ENCODE data around the gene GLDN.

The GLDN gene

GRCh38 chr15:51322621-51323296 is 18.7 kb upstream of the GLDN start:
- DNase-seq (ENCODE audit: low spot score), result no peak

- no peak for DNase-seq (ENCODE audit: low spot score)
Measured at GRCh38 chr15:51323749-51324148, 17.7 kb upstream of the GLDN start.

- DNase-seq (ENCODE audit: low spot score), result no peak
Measured at GRCh38 chr15:51325167-51325566, 16.3 kb upstream of the GLDN start.

- DNase-seq (ENCODE audit: low spot score), result no peak
Measured at GRCh38 chr15:51327081-51327480, 14.4 kb upstream of the GLDN start.

GRCh38 chr15:51328926-51329325 is 12.5 kb upstream of the GLDN start:
- DNase-seq (ENCODE audit: low spot score), result no peak

GRCh38 chr15:51331141-51331540 is 10.3 kb upstream of the GLDN start:
- DNase-seq (ENCODE audit: low spot score), result no peak

GRCh38 chr15:51332206-51333147 is 9.0 kb upstream of the GLDN start:
- DNase-seq (ENCODE audit: low spot score), result no peak

GRCh38 chr15:51333571-51333970 is 7.9 kb upstream of the GLDN start:
- no peak for DNase-seq (ENCODE audit: low spot score)

- no peak for DNase-seq (ENCODE audit: low spot score)
Measured at GRCh38 chr15:51334011-51334451, 7.4 kb upstream of the GLDN start.

GRCh38 chr15:51335087-51335486 is 6.4 kb upstream of the GLDN start:
- no peak for DNase-seq (ENCODE audit: low spot score)

GRCh38 chr15:51335538-51336410 is 5.7 kb upstream of the GLDN start:
- DNase-seq (ENCODE audit: low spot score), result no peak

GRCh38 chr15:51338496-51338895 is 3.0 kb upstream of the GLDN start, which contains the start of gene CYP19A1:
Gene CYP19A1 (minus strand): TSS chr15:51338596. CDS start chr15:51242912, 95,684 bp downstream.
- no peak for DNase-seq (ENCODE audit: low spot score)

GRCh38 chr15:51342227-51342999 is 958 bp downstream of the GLDN start:
- DNase-seq (ENCODE audit: low spot score), result no peak

- DNase-seq (ENCODE audit: low spot score), result no peak
Measured at GRCh38 chr15:51343466-51343865, 2.0 kb downstream of the GLDN start.

GRCh38 chr15:51346136-51346535 is 4.7 kb downstream of the GLDN start:
- DNase-seq (ENCODE audit: low spot score), result no peak

- DNase-seq (ENCODE audit: low spot score), result no peak
Measured at GRCh38 chr15:51348688-51349087, 7.2 kb downstream of the GLDN start.

- DNase-seq (ENCODE audit: low spot score), result no peak
Measured at GRCh38 chr15:51349156-51349844, 7.8 kb downstream of the GLDN start.

- DNase-seq (ENCODE audit: low spot score), result no peak
Measured at GRCh38 chr15:51350723-51351122, 9.3 kb downstream of the GLDN start.

GRCh38 chr15:51353976-51354375 is 12.5 kb downstream of the GLDN start:
- DNase-seq (ENCODE audit: low spot score), result no peak

- DNase-seq (ENCODE audit: low spot score), result no peak
Measured at GRCh38 chr15:51355096-51355495, 13.6 kb downstream of the GLDN start.

GRCh38 chr15:51356147-51356546 is 14.7 kb downstream of the GLDN start:
- DNase-seq (ENCODE audit: low spot score), result no peak
